Suprapubic skin (tissue), 3 donors: ENCODE results near the gene ZNF296.

ENCODE experiments used
- POLR2AphosphoS5 ChIP-seq, 3 donors: sonication (generic); formaldehyde crosslinking; IDR thresholded peaks; one replicate each; pipeline ENCODE4 v1.6.1; 2017; ENCODE audit warnings: antibody characterized with exemption in 3 of 3
- TF ChIP-seq, protein P1 (sequence below), 2 donors: fragments of 200-600 bp in 1 of 2; fragments of 450-650 bp in 1 of 2; sonication (generic) in 1 of 2; IDR thresholded peaks; one replicate each; pipeline ENCODE4 v1.5.1; 2016 to 2019; ENCODE audit warnings: antibody characterized with exemption in 2 of 2, mild to moderate bottlenecking in 1 of 2, moderate library complexity in 1 of 2

DNA sequence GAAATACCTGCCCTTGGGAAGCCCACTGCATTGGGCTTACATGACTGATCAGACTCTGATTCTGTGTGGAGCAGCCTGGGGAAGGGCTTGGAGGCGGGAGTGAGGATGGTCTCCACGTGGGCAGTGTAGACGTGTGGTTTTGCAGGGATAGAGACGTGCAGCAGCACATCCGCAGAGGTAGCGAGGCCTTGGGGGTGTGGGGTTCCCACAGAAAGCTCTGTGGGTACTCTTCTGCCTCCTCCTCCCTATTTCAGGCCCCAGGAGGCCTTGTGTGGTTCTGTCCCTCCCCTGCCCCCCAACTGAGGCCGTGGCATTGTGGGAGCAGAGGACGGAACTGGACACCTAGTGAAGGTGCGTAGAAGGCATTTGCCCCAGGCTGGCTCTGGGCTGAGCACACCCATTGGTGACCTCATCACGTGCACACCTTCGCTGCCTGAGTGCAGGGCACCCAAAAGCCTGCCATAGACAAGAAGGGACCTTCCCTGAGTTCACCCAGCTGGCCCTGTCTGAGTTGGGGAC, 45.6 kb upstream of the ZNF296 start:
- TF ChIP-seq, protein P1, sequence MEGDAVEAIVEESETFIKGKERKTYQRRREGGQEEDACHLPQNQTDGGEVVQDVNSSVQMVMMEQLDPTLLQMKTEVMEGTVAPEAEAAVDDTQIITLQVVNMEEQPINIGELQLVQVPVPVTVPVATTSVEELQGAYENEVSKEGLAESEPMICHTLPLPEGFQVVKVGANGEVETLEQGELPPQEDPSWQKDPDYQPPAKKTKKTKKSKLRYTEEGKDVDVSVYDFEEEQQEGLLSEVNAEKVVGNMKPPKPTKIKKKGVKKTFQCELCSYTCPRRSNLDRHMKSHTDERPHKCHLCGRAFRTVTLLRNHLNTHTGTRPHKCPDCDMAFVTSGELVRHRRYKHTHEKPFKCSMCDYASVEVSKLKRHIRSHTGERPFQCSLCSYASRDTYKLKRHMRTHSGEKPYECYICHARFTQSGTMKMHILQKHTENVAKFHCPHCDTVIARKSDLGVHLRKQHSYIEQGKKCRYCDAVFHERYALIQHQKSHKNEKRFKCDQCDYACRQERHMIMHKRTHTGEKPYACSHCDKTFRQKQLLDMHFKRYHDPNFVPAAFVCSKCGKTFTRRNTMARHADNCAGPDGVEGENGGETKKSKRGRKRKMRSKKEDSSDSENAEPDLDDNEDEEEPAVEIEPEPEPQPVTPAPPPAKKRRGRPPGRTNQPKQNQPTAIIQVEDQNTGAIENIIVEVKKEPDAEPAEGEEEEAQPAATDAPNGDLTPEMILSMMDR (IDR thresholded peaks at IDR 0.05) = no peak
- no peak for TF ChIP-seq POLR2AphosphoS5 (IDR thresholded peaks at IDR 0.05)
